T-helper 2 cell treated with Interferon-gamma antibody and Interleukin-4, amounts not matched to agents 100 ng/mL and 5 ng/mL, for 36 hours (primary cell): ENCODE results near the gene POM121C. TPM values are rescaled to one million over a fixed set of nuclear protein-coding genes. Genes with fewer than 3 reads are reported as not detected.
"Not testable (repeated sequence)": the region's sequence is repeated elsewhere in the genome, so short reads cannot be mapped to it uniquely, and the experiment has no call there.

Source experiments
- intact Hi-C: fragments of 100-400 bp; cut with micrococcal nuclease; formaldehyde crosslinking; loops from one replicate; pipeline ENCODE4 v1.15.1; 2023
- total RNA-seq: library from RNA; stranded (reverse); gene quantifications from 2 replicates; pipeline ENCODE4 v1.2.3, GENCODE V29; 2022

Gene POM121C
- total RNA-seq, 1 donor from 2014 or later = 78.8 TPM

DNA sequence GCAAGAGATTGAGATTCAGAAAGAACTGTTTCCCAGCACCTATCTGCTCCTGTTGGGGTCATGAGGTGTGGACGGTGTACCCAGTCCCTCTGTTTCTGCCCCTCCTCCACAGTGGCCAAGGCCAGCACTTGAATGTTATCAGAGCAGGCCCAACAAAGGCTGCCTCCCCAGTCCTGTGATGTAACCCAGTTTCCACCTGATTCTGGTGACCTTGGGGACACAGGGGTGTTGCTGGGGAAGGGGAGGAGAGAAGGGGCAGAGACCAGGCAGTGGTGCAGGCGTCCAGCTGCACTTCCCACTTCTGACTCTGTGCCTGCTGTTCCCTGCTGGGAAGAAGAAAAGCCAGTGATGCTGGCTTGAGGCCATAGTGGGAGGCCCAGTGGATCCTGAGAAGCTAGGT is 88.2 kb downstream of the POM121C start:
- intact Hi-C loops = not testable (repeated sequence)

- intact Hi-C loops = not testable (repeated sequence)
Observed at GRCh38 chr7:75395329-75395728, 90.8 kb downstream of the POM121C start, which contains the start of gene TRIM73. Gene TRIM73 (plus strand): TSS chr7:75395629. CDS start chr7:75398934, 3,305 bp downstream.

- intact Hi-C loops = not testable (repeated sequence)
Observed at GRCh38 chr7:75393194-75393593, 92.9 kb downstream of the POM121C start.

DNA sequence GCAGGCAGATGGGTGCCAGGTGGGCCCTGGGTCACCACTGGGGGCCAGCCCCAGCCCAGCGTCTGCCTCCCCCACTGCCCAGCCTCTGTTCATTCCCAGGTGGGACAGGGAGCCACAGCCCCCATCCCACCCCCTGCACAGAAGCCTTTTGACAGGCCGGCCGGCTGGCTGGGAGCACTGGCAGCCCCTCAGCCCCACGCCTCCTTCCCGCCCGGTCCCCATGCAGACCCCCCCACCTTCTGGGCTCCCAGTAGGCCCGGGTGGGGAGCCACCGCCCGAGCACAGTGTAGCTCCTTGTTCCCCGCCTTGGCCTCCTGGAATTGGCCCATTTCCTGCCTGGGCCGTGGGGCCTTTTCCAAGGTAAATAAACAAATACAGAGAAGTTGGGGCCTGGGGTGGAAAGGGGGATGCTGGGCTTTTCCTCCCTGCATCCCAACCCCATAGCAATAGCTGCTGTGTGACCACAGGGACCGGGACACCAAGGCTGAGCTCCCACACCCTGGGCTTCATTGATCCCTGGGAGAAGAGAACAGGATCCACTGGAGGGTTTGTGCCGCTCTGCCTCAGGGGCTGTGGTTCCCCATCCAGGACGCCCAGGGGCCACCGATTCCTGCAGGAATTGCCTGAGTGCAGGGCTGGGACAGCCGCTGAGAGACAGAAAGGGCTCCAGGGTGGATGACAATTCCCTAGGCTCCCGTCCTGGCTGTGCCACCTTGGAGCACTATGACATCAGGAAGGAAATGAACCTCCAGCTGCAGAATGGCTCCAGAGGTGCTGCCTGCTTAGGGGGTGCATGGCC is 111.4 kb downstream of the POM121C start:
- intact Hi-C loops = not testable (repeated sequence)

DNA sequence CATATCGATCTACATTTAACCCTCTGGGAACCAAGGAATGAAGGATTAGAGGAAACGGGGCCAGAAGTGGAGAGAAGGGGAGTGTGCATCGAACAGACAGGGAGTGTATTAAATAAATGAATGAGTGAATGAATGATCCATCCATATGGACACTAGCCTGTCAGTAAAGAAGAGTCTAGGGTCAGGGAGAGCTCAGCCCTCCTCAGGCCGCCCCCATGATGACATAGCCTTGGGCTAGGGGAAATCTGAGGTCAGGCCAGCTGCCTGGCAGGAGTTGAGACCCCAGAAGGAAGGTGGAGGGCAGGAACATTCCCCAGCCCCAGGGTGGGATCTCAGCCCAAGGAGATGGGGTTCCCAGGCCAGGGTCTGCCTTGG is 112.0 kb downstream of the POM121C start:
- intact Hi-C loops = not testable (repeated sequence)

DNA sequence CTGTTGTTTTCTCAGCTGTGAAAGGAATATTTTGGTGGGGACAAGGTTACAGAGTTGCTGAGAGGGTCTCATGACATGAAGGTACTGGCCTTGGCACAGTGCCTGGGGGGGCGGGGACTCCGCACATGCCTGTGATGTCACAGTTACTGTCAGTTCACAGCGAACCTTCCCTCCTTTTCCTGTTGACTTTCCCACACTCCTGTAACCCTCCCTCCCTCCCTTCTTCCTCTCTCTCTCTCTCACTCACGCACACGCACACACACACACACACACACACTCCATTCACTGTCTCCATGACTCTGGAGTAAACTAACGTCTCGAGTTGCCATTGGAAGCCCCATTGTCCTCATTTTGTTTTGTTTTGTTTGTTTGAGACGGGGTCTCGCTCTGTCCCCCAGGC is 118.8 kb downstream of the POM121C start:
- intact Hi-C loops = not testable (repeated sequence)

Other genes starting within 250 kb of the POM121C start
- 10.5 and 11.1 TPM in 2 replicates for gene TRIM73, start 90.7 kb downstream of the POM121C start, total RNA-seq
- not detected in 2 replicates for gene SPDYE5, start 6.0 kb upstream of the POM121C start, total RNA-seq